ENCODE results near the gene PATE3.

DNA sequence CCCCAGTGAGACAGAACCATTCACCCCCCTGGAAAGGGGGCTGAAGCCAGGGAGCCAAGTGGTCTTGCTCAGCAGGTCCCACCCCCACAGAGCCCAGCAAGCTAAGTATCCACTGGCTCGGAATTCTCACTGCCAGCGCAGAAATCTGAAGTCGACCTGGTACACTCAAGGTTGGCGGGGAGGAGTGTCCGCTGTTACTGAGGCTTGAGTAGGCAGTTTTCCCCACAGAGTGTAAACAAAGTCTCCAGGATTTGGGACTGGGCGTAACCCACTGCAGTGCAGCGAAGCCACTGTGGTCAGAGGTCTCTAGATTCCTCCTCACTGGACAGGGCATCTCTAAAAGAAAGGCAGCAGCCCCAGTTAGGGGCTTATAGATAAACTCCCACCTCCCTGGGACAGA, 31.9 kb upstream of the PATE3 start:
- no peak for TF ChIP-seq POLR2A (IDR thresholded peaks at IDR 0.05)
- TF ChIP-seq, protein P1, sequence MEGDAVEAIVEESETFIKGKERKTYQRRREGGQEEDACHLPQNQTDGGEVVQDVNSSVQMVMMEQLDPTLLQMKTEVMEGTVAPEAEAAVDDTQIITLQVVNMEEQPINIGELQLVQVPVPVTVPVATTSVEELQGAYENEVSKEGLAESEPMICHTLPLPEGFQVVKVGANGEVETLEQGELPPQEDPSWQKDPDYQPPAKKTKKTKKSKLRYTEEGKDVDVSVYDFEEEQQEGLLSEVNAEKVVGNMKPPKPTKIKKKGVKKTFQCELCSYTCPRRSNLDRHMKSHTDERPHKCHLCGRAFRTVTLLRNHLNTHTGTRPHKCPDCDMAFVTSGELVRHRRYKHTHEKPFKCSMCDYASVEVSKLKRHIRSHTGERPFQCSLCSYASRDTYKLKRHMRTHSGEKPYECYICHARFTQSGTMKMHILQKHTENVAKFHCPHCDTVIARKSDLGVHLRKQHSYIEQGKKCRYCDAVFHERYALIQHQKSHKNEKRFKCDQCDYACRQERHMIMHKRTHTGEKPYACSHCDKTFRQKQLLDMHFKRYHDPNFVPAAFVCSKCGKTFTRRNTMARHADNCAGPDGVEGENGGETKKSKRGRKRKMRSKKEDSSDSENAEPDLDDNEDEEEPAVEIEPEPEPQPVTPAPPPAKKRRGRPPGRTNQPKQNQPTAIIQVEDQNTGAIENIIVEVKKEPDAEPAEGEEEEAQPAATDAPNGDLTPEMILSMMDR (IDR thresholded peaks at IDR 0.05), result no peak

Measured in thyroid gland (tissue), 4 donors.